ENCODE data around the gene ASPG.

DNA sequence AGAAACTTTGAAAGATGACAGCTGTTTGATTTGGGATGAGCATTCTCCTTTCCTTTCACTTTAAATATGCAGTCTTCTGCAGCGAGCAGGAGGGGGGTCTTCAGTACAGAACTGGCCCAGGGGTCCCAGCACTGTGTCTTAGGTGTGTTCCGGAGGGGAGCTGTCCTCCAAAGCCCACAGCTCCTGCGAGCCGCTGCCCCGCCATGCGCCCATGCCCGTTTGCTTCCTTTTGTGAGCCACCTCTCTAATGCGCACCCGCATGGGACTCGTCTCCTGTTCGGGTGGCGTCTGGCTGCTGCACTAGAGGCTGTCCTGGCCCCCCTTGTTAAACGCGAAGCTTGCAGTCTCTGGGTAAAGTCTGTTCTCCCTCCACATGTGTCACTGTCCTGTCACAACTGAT, 48.4 kb upstream of the ASPG start:
- no peak for TF ChIP-seq KMT2A (CRISPR knock-in tag; IDR thresholded peaks at IDR 0.05)
- no peak for TF ChIP-seq POLR2AphosphoS5 (IDR thresholded peaks at IDR 0.05; ENCODE audit: low read depth, low read length)
- TF ChIP-seq, protein P1, sequence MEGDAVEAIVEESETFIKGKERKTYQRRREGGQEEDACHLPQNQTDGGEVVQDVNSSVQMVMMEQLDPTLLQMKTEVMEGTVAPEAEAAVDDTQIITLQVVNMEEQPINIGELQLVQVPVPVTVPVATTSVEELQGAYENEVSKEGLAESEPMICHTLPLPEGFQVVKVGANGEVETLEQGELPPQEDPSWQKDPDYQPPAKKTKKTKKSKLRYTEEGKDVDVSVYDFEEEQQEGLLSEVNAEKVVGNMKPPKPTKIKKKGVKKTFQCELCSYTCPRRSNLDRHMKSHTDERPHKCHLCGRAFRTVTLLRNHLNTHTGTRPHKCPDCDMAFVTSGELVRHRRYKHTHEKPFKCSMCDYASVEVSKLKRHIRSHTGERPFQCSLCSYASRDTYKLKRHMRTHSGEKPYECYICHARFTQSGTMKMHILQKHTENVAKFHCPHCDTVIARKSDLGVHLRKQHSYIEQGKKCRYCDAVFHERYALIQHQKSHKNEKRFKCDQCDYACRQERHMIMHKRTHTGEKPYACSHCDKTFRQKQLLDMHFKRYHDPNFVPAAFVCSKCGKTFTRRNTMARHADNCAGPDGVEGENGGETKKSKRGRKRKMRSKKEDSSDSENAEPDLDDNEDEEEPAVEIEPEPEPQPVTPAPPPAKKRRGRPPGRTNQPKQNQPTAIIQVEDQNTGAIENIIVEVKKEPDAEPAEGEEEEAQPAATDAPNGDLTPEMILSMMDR (CRISPR knock-in tag; IDR thresholded peaks at IDR 0.05) = no peak
- no peak for TF ChIP-seq CBFB (CRISPR knock-in tag; IDR thresholded peaks at IDR 0.05)

Measured in HepG2 (cell line).